ENCODE measurements around the gene LEPROT.

The LEPROT gene

DNA sequence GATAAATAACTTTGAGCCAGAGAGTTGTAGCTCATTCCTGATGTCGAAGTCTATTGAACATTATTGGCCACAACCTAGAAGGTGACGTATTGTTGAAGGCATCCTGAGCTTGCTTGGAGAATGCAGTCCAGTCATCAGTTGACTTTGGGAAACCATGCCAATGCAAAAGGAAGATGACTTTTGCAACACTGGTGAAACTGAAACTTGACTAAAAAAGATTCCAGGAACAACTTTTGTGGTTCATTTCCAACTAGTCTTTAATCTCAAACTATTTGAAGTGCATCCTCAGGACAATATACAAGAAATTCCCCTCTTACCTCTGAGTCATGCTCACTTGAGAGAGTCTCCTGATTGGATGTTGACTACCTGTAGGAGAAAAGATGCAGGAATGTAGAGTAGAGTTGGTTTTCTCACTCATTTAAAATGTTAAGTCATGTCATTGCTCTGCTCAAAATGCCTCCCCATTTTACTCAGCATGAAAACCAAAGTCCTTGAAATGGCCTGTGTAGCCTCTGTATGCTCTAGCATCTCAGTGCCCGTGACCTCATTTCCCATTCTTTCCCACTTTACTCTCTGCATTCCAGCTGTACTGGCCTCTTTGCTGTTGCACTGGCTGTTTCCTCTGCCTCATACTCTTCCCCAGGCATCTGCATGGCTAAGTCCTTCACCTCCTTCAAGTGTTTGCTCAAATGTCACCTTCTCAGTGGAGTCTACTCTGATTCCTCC, 24.4 kb upstream of the LEPROT start:
- H3K79me2 ChIP-seq (ENCODE audit: insufficient read depth, low read length) = no peaks in the 10 kb centered on the region
- no peak overlapping the region for H3K27ac ChIP-seq (ENCODE audit: low read depth, low read length, poor library complexity, severe bottlenecking)
- no peaks in the 10 kb centered on the region for H3F3A ChIP-seq (ENCODE audit: insufficient read depth, low read length)
- H3K4me3 ChIP-seq (ENCODE audit: low read depth, low read length, poor library complexity, severe bottlenecking) = no peak overlapping the region
- H3K9me3 ChIP-seq (ENCODE audit: low read length) = no peaks in the 10 kb centered on the region
- no peak overlapping the region for H2AFZ ChIP-seq (ENCODE audit: low read length)
- H4K20me1 ChIP-seq (ENCODE audit: insufficient read depth, low read length) = no peaks in the 10 kb centered on the region
- no peak overlapping the region for H3K9ac ChIP-seq (ENCODE audit: low read length)
- no peak for TF ChIP-seq EZH2 (IDR thresholded peaks at IDR 0.05; ENCODE audit: borderline replicate concordance, low read length)
- TF ChIP-seq, protein P1, sequence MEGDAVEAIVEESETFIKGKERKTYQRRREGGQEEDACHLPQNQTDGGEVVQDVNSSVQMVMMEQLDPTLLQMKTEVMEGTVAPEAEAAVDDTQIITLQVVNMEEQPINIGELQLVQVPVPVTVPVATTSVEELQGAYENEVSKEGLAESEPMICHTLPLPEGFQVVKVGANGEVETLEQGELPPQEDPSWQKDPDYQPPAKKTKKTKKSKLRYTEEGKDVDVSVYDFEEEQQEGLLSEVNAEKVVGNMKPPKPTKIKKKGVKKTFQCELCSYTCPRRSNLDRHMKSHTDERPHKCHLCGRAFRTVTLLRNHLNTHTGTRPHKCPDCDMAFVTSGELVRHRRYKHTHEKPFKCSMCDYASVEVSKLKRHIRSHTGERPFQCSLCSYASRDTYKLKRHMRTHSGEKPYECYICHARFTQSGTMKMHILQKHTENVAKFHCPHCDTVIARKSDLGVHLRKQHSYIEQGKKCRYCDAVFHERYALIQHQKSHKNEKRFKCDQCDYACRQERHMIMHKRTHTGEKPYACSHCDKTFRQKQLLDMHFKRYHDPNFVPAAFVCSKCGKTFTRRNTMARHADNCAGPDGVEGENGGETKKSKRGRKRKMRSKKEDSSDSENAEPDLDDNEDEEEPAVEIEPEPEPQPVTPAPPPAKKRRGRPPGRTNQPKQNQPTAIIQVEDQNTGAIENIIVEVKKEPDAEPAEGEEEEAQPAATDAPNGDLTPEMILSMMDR (IDR thresholded peaks at IDR 0.05; ENCODE audit: low read length) = no peak
- H3K36me3 ChIP-seq (ENCODE audit: insufficient read depth, low read length) = no peaks in the 10 kb centered on the region
- no peak overlapping the region for H3K4me2 ChIP-seq (ENCODE audit: low read length)
- no peaks in the 10 kb centered on the region for H3K4me1 ChIP-seq (ENCODE audit: insufficient read depth, low read length, severe bottlenecking)
- no peaks in the 10 kb centered on the region for H3K27me3 ChIP-seq (ENCODE audit: insufficient read depth, low read length)
- no peaks in the 10 kb centered on the region for H3K9me2 ChIP-seq (ENCODE audit: low read depth, low read length)

- H3K4me1 ChIP-seq (ENCODE audit: insufficient read depth, low read length, severe bottlenecking) = no peaks in the 10 kb centered on the region
- no peaks in the 10 kb centered on the region for H3K9me3 ChIP-seq (ENCODE audit: low read length)
- H3K79me2 ChIP-seq (ENCODE audit: insufficient read depth, low read length) = no peaks in the 10 kb centered on the region
- no peaks in the 10 kb centered on the region for H3K27me3 ChIP-seq (ENCODE audit: insufficient read depth, low read length)
- H2AFZ ChIP-seq (ENCODE audit: low read length) = no peak overlapping the region
- no peak overlapping the region for H3K4me2 ChIP-seq (ENCODE audit: low read length)
- no peak overlapping the region for H3K27ac ChIP-seq (ENCODE audit: low read depth, low read length, poor library complexity, severe bottlenecking)
- H3F3A ChIP-seq (ENCODE audit: insufficient read depth, low read length) = no peaks in the 10 kb centered on the region
- H3K4me3 ChIP-seq (ENCODE audit: low read depth, low read length, poor library complexity, severe bottlenecking) = no peak overlapping the region
- TF ChIP-seq, protein P1 (IDR thresholded peaks at IDR 0.05; ENCODE audit: low read length) = no peak
- no peak for TF ChIP-seq EZH2 (IDR thresholded peaks at IDR 0.05; ENCODE audit: borderline replicate concordance, low read length)
- H3K9ac ChIP-seq (ENCODE audit: low read length) = no peak overlapping the region
- no peaks in the 10 kb centered on the region for H3K9me2 ChIP-seq (ENCODE audit: low read depth, low read length)
- H4K20me1 ChIP-seq (ENCODE audit: insufficient read depth, low read length) = no peaks in the 10 kb centered on the region
- no peaks in the 10 kb centered on the region for H3K36me3 ChIP-seq (ENCODE audit: insufficient read depth, low read length)
These were observed 22.4 kb upstream of the LEPROT start for GRCh38 chr1:65398083-65398482.

DNA sequence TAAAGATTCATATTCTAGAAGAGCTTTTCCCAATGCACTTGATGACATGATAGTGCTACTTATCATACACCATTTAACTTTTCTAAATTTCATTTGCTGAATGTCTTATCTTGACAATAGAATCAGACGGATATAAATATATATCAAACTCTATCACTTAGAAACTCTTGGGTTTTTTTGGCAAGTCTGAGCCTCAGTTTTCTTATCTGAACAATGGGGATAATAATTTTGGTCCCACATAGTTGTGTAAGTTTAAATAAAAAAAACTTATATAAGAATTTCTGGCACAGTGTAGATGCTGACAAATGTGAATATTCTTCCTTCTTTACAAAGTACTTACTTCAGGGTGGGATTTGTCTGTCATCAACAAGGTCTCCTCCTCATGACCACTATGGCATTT, 21.5 kb upstream of the LEPROT start:
- Histone ChIP-seq H3K4me3 (ENCODE audit: low read depth, low read length, poor library complexity, severe bottlenecking) (no peak overlapping the region), H3K9ac (ENCODE audit: low read length) (no peak overlapping the region), H3K4me2 (ENCODE audit: low read length) (no peak overlapping the region), H3K27me3 (ENCODE audit: insufficient read depth, low read length) (no peaks in the 10 kb centered on the region), H4K20me1 (ENCODE audit: insufficient read depth, low read length) (no peaks in the 10 kb centered on the region), H3K9me2 (ENCODE audit: low read depth, low read length) (no peaks in the 10 kb centered on the region), H3K36me3 (ENCODE audit: insufficient read depth, low read length) (no peaks in the 10 kb centered on the region), H3K79me2 (ENCODE audit: insufficient read depth, low read length) (no peaks in the 10 kb centered on the region), H2AFZ (ENCODE audit: low read length) (no peak overlapping the region), H3F3A (ENCODE audit: insufficient read depth, low read length) (no peaks in the 10 kb centered on the region), H3K4me1 (ENCODE audit: insufficient read depth, low read length, severe bottlenecking) (no peaks in the 10 kb centered on the region), H3K27ac (ENCODE audit: low read depth, low read length, poor library complexity, severe bottlenecking) (no peak overlapping the region), H3K9me3 (ENCODE audit: low read length) (no peaks in the 10 kb centered on the region)
- no peak for TF ChIP-seq EZH2 (IDR thresholded peaks at IDR 0.05; ENCODE audit: borderline replicate concordance, low read length)
- TF ChIP-seq, protein P1 (IDR thresholded peaks at IDR 0.05; ENCODE audit: low read length) = no peak
